ENCODE data around the gene ACOXL.
A peak's percentile ranks its signal among the peaks of the same experiment; 100 is the strongest.

Gene ACOXL

GRCh38 chr2:110784047-110784631, 51.8 kb downstream of the ACOXL start:
- DNase-seq (ENCODE audit: extremely low spot score, insufficient read length, low read depth) (no peak), FAIRE-seq (no peak)

DNA sequence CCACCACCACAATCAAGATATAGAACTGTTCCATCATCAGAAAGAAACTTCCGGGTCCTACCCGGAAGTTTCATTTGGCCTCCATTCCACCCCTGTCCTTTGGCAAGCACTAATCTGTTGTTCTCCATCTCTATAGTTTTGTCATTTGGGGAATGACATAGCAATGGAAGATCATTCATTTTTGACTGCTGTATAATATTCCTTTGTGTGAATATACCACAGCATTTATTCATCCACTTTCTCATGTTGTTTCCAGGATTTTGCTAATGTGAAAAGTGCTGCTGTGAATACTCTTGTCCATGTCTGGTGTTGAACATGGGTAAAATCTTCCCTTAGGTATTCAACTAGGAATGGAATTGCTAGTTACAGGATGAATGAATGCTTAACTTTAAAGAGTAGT, 53.1 kb downstream of the ACOXL start:
- FAIRE-seq (no peak), DNase-seq (ENCODE audit: extremely low spot score, insufficient read length, low read depth) (no peak)

DNA sequence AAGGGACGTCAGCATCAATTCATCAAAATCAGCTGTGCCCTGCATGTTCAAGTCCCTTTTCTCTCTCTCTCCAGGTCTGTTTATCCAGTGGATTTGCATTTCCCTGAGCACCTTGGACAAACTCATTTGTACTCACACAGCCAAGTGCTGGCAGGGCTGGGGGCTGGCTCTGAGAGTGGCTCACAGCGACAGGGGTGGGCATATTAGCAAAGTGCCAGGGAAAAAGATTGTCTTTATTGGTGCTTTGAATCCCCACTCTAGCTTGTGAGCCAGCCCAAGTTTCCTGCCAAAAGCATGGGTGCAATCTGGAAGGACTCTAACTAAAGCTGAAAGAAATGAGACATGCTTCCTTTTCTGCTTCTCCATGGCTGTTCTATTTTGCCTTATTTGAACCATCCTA, 56.6 kb downstream of the ACOXL start:
- FAIRE-seq = no peak
- no peak for DNase-seq (ENCODE audit: extremely low spot score, insufficient read length, low read depth)

- no peak for DNase-seq (ENCODE audit: extremely low spot score, insufficient read length, low read depth)
- no peak for FAIRE-seq
Measured at GRCh38 chr2:110789706-110790105, 57.3 kb downstream of the ACOXL start.

GRCh38 chr2:110790907-110791306, 58.5 kb downstream of the ACOXL start:
- DNase-seq (ENCODE audit: extremely low spot score, insufficient read length, low read depth) (no peak), FAIRE-seq (no peak)

- DNase-seq (ENCODE audit: extremely low spot score, insufficient read length, low read depth) (no peak), FAIRE-seq (no peak)
Measured at GRCh38 chr2:110791435-110791834, 59.1 kb downstream of the ACOXL start.

GRCh38 chr2:110793034-110793433, 60.7 kb downstream of the ACOXL start:
- FAIRE-seq = no peak
- DNase-seq (ENCODE audit: extremely low spot score, insufficient read length, low read depth) = no peak

DNA sequence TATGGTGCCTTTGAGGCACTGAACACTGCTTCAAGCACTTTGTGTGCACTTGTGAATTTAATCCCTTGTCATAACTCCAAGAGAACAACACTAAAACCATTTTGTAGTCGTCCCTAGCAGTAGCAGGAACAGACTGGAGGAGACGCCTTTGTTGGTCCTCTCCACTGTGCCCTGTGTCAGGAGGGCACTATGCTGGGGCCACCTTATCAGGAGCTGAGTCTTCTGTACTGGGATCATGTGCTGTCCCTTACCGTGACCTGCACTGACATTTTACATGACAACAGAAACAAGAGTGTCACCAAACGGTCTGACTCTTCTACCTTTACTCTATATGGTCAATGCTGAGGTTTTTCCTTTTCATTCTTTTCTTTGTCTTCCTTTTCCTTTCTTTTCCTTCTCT, 62.0 kb downstream of the ACOXL start:
- FAIRE-seq (no peak), DNase-seq (ENCODE audit: extremely low spot score, insufficient read length, low read depth) (no peak)

GRCh38 chr2:110794951-110795350, 62.6 kb downstream of the ACOXL start:
- no peak for DNase-seq (ENCODE audit: extremely low spot score, insufficient read length, low read depth)
- no peak for FAIRE-seq

DNA sequence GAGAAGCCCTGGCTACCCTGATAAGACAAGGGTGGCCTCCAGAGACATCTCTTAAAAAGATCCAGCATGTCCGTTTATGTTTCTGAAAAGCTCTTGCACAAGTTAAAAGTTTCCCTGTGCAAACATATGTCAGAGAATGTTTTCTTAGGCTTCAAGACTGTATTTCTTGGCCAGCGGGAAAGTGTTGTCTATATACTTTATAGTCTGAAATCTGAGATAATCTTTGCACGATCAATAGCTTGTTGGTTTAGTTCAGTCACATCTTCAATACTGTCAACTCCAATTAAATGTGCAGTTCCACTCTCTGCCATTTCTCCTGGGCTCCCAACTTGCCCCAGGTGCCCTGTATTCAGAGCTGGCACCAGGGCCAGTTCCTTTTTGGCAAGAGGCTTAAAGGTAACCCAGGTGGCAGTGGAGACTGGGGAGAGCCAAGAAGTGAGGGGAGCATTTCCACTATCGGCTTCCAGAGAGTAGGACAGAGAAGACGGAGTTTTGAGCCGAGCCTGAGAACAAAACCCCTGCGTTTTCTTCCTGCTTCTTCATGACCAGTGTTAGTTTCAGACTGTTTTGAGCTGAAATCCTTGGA, 64.4 kb downstream of the ACOXL start:
- FAIRE-seq = no peak
- no peak for DNase-seq (ENCODE audit: extremely low spot score, insufficient read length, low read depth)

- no peak for DNase-seq (ENCODE audit: extremely low spot score, insufficient read length, low read depth)
- no peak for FAIRE-seq
Measured at GRCh38 chr2:110799376-110799775, 67.0 kb downstream of the ACOXL start.

GRCh38 chr2:110800611-110801402, 68.4 kb downstream of the ACOXL start:
- no peak for FAIRE-seq
- no peak for DNase-seq (ENCODE audit: extremely low spot score, insufficient read length, low read depth)

DNA sequence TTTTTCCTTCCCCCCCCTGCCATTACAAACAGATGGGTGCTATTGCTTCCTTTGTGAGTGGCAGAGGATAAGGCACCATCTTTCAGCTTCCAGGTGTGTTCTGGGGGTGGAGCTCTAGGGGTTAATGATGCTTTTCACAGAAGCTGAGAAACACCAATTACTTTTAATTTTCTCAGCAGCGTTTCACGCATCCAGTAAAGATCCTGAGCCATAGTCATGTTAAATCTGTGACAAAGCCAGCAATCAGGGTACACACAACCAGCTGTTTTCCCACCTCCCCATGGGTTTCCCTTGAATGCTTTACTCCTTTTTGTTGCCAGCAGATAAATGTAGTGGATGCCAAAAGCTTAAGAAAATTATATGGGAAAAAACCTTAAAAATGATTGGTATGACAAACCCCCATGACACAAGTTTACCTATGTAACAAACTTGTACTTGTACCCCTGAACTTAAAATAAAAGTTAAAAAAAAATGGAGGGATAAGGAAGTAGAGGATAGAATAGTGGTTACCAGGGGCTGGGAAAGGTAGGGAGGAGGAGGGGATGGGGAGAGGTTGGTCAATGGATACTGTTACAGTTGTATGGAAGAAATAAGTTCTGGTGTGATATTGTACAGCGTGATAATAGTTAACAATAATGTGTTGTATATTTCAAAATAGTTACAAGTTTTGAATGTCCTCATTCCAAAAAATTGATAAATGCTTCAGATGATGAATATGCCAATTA, 70.0 kb downstream of the ACOXL start:
- no peak for FAIRE-seq

GRCh38 chr2:110804433-110804832, 72.1 kb downstream of the ACOXL start:
- FAIRE-seq (no peak), DNase-seq (ENCODE audit: extremely low spot score, insufficient read length, low read depth) (no peak)

More for the DNA sequence above, 70.0 kb downstream of the ACOXL start:
- DNase-seq (ENCODE audit: extremely low spot score, insufficient read length, low read depth) = no peak

DNA sequence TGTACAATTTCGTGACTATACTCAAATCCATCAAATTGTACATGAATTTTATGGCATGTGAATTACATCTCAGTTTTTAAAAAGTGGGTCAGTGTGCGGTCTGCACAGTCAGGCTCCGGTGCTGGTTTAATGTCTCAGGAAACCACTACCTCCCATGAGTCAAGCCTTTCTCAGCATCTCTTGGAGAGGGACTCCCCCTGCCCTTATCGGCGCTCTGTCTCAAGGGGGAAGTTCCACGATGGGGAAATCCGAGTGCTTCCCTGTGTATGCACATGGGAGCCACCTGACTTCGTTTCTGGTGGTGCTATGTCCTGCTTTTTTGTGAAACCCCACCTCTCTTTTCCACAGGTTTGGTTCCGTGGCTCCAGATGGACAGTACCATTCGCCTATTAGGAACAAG, 72.5 kb downstream of the ACOXL start:
- DNase-seq (ENCODE audit: extremely low spot score, insufficient read length, low read depth) (no peak), FAIRE-seq (peak; percentile 86)

GRCh38 chr2:110805894-110806452, 73.6 kb downstream of the ACOXL start:
- no peak for FAIRE-seq
- DNase-seq (ENCODE audit: extremely low spot score, insufficient read length, low read depth) = no peak

- DNase-seq (ENCODE audit: extremely low spot score, insufficient read length, low read depth) = no peak
Measured at GRCh38 chr2:110807522-110807921, 75.1 kb downstream of the ACOXL start.

DNA sequence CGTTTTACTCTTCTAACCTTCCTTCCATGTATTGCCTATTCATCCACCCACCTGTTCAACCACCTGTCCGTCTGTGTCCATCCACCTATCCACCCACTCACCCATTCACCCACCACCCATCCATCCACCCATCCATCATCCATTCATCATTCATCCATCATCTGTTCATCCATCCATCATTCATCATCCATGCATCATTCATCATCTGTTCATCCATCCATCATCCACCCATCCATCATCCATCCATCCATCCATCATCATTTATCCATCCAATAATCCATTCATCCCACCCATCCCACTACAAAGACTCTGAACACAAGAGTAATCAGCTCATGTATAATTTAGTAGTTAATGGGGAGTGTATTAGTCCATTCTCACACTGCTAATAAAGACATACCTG, 78.0 kb downstream of the ACOXL start:
- DNase-seq (ENCODE audit: extremely low spot score, insufficient read length, low read depth) = no peak
- FAIRE-seq = no peak

More at GRCh38 chr2:110807522-110807921, 75.1 kb downstream of the ACOXL start:
- no peak for FAIRE-seq

DNA sequence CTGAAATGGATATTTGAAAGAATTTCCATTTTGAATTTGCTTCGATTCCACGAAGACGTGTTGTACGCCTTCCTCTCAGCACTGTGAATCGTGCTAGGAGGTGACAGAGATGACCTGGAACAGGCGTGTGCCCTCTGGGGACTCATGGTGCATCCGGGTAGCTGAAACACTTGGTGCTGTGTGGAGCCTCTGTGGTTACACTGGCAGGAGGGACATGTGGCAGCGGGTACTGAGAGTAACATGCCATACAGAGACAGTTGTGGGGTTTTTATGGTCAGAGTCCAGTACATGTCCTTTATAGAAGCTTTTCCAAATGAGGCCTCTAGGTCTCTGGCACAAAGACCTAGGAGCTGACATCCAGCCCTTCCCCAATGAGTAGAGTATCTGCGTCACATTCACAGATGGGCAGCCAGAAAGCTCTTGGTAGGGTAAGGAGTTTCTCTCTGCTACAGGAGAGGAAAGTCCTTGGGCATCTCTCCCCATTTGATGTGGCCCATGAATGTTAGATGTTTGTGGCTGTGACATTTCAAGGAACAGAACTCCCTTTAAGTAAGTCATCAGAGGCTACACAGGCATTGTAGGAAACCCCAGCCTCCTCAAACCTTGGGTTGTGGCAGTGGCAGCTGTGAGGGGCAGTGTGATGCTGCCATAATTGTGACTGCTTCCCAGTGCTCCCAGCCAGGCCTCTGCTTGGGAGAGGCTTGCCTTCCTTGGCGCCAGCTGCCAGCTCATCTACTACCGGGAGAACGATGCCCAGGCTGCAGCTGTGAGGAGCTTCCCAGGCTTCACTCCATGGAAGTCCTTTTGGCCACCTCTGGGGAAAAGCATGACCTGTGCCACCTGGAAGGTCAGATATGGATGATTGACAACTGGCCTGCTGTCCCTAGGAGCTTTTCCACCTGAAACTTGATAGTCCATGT, 80.6 kb downstream of the ACOXL start:
- no peak for FAIRE-seq
- no peak for DNase-seq (ENCODE audit: extremely low spot score, insufficient read length, low read depth)
